Endothelial cell of umbilical vein (primary cell): ENCODE measurements around the gene LRP2BP. TPM values are rescaled to one million over a fixed set of nuclear protein-coding genes. Genes with fewer than 3 reads are reported as not detected.

ENCODE experiments used
- BruUV-seq: library from RNA; stranded (reverse); fragments of 400-500 nt; replicated peaks from 2 replicates; lab custom pipeline; 2021; lab: Mats Ljungman, UMichigan
- CTCF ChIA-PET: fragments of 300-600, 350-600 bp; sonication (Branson Sonifier 250); formaldehyde crosslinking; loops from one replicate; lab custom pipeline; 2021; ENCODE audit warnings: antibody characterized with exemption, inconsistent platforms; lab: Charles Lee
- POLR2A ChIA-PET: fragments of 300-600, 350-600 bp; sonication (Branson Sonifier 250); formaldehyde crosslinking; loops from one replicate; lab custom pipeline; 2021; ENCODE audit warnings: antibody characterized with exemption, inconsistent platforms; lab: Charles Lee
- DNase-seq: peaks from one replicate; pipeline ENCODE4 v3.0.0-alpha.2; 2011; ENCODE audit warnings: low read depth, low spot score
- FAIRE-seq: peaks from 2 replicates; lab custom pipeline; 2011; peaks lifted over from hg19 to GRCh38; lab: Jason Lieb, UNC
- H2AFZ ChIP-seq: 2 replicates; pipeline ENCODE4 v1.6.0; 2012; ENCODE audit warnings: low read depth, low read length, control low read depth, inconsistent platforms
- H3K27ac ChIP-seq: 2 replicates; pipeline ENCODE4 v1.5.1; 2011; ENCODE audit warnings: low read depth, mild to moderate bottlenecking, control low read depth, low read length, moderate library complexity; ENCODE audit not compliant: insufficient read depth
- H3K27me3 ChIP-seq, 2 experiments: 2 replicates each; pipeline versions ENCODE4 v1.6.0 to v1.6.1; 2011; ENCODE audit warnings: low read length in 2 of 2, mixed read lengths in 1 of 2; ENCODE audit not compliant: control insufficient read depth in 2 of 2, insufficient read depth in 2 of 2
- H3K36me3 ChIP-seq, 2 experiments: 2 replicates in 1 of 2; 3 replicates in 1 of 2; pipeline ENCODE4 v1.5.1; 2011; ENCODE audit warnings: low read length in 2 of 2, mild to moderate bottlenecking in 1 of 2, moderate library complexity in 1 of 2; ENCODE audit not compliant: control insufficient read depth in 2 of 2, insufficient read depth in 2 of 2; ENCODE audit errors: extremely low read depth in 1 of 2
- H3K4me1 ChIP-seq: 3 replicates; pipeline ENCODE4 v1.5.1; 2011; ENCODE audit warnings: mild to moderate bottlenecking, low read length; ENCODE audit not compliant: control insufficient read depth, insufficient read depth; ENCODE audit errors: extremely low read depth
- H3K4me2 ChIP-seq: 2 replicates; pipeline ENCODE4 v1.6.1; 2011; ENCODE audit warnings: low read length, control low read depth, mixed read lengths; ENCODE audit not compliant: insufficient read depth
- H3K4me3 ChIP-seq, 3 experiments: fragments of 200-600 bp in 1 of 3; sonication (generic), shearing (Covaris generic) in 1 of 3; replicated peaks in 1 of 3; 2 replicates each; pipeline ENCODE4 v1.5.1; 2011 to 2016; ENCODE audit warnings: control low read depth in 3 of 3, low read length in 3 of 3, mild to moderate bottlenecking in 2 of 3, inconsistent platforms in 1 of 3, low read depth in 1 of 3, moderate library complexity in 1 of 3; ENCODE audit not compliant: insufficient read depth in 1 of 3
- H3K79me2 ChIP-seq: 2 replicates; pipeline ENCODE4 v1.6.0; 2012; ENCODE audit warnings: low read length, inconsistent platforms; ENCODE audit not compliant: control insufficient read depth, insufficient read depth
- H3K9ac ChIP-seq: replicated peaks from 2 replicates; pipeline ENCODE3; 2011; ENCODE audit warnings: low read length, control low read depth; ENCODE audit not compliant: insufficient read depth; ENCODE audit errors: extremely low read depth
- H3K9me1 ChIP-seq: replicated peaks from 3 replicates; pipeline ENCODE4 v1.6.0; 2011; ENCODE audit warnings: mild to moderate bottlenecking, low read length; ENCODE audit not compliant: control insufficient read depth, insufficient read depth; ENCODE audit errors: extremely low read depth
- H3K9me3 ChIP-seq: replicated peaks from 2 replicates; pipeline ENCODE4 v1.5.1; 2012; ENCODE audit warnings: low read length, inconsistent platforms; ENCODE audit not compliant: control insufficient read depth, insufficient read depth
- H4K20me1 ChIP-seq: replicated peaks from 2 replicates; pipeline ENCODE3; 2011; ENCODE audit warnings: mild to moderate bottlenecking, low read length; ENCODE audit not compliant: control insufficient read depth, insufficient read depth; ENCODE audit errors: extremely low read depth
- EZH2 ChIP-seq: IDR thresholded peaks from 2 replicates; pipeline ENCODE4 v1.6.1; 2012; ENCODE audit warnings: borderline replicate concordance, low read depth, mild to moderate bottlenecking, moderate library complexity, low read length, inconsistent platforms; ENCODE audit not compliant: severe bottlenecking
- FOS ChIP-seq: IDR thresholded peaks from 2 replicates; pipeline ENCODE4 v1.6.1; 2011; ENCODE audit warnings: mild to moderate bottlenecking, low read length, moderate library complexity, borderline replicate concordance; ENCODE audit not compliant: insufficient read depth
- GATA2 ChIP-seq: IDR thresholded peaks from 2 replicates; pipeline ENCODE4 v1.7.0; 2011; ENCODE audit warnings: low read depth, mild to moderate bottlenecking, moderate library complexity, mixed read lengths, low read length; ENCODE audit not compliant: insufficient read length, insufficient read depth
- JUN ChIP-seq: IDR thresholded peaks from 2 replicates; pipeline ENCODE4 v1.6.1; 2011; ENCODE audit warnings: borderline replicate concordance, low read depth; ENCODE audit not compliant: insufficient read length, insufficient read depth
- MYC ChIP-seq: IDR thresholded peaks from one replicate; pipeline ENCODE4 v1.6.1; 2011; ENCODE audit warnings: mild to moderate bottlenecking, low read depth, low read length
- POLR2A ChIP-seq: IDR thresholded peaks from 2 replicates; pipeline ENCODE4 v1.6.1; 2012; ENCODE audit warnings: low read depth, mild to moderate bottlenecking, control low read depth, low read length
- POLR2AphosphoS5 ChIP-seq: IDR thresholded peaks from 2 replicates; pipeline ENCODE4 v1.6.1; 2012; ENCODE audit warnings: low read depth, mild to moderate bottlenecking, control low read depth, low read length, moderate library complexity; ENCODE audit not compliant: insufficient read depth
- dilution Hi-C: fragments of 300-500 bp; cut with MboI; formaldehyde crosslinking; loops from one replicate; pipeline ENCODE4 v1.15.0; 2019; ENCODE audit warnings: low sequenced_read_pairs; ENCODE audit not compliant: extremely low pct_ligation_motif_present
- intact Hi-C: fragments of 100-400 bp; cut with micrococcal nuclease; formaldehyde crosslinking; loops from one replicate; pipeline ENCODE4 v1.10.0; 2022
- polyA plus RNA-seq, 4 experiments: library from polyadenylated mRNA; depleted of rRNA in 3 of 4; stranded (reverse) in 3 of 4; unstranded in 1 of 4; fragments of >200 nt; gene quantifications; 2 replicates each; pipeline versions ENCODE4 v1.2.1 to v1.2.3, GENCODE V29; 2011 to 2012; ENCODE audit warnings: missing spikeins in 1 of 4
- total RNA-seq: library from RNA; stranded (reverse); gene quantifications from 2 replicates; pipeline ENCODE4 v1.2.3, GENCODE V29; 2021
- TF ChIP-seq, protein P1 (sequence below), 2 donors: IDR thresholded peaks; 1 replicate in 1 of 2; 2 replicates in 1 of 2; pipeline ENCODE4 v1.5.1; 2011; ENCODE audit warnings: low read length in 2 of 2, mild to moderate bottlenecking in 2 of 2, moderate library complexity in 2 of 2, control low read depth in 1 of 2, inconsistent platforms in 1 of 2, low read depth in 1 of 2; ENCODE audit not compliant: insufficient read depth in 1 of 2; ENCODE audit errors: extremely low read depth in 1 of 2
- TF ChIP-seq, protein P2 (sequence below): IDR thresholded peaks from 2 replicates; pipeline ENCODE4 v1.6.1; 2011; ENCODE audit not compliant: insufficient read depth, insufficient read length

The LRP2BP gene
- total and polyA plus RNA-seq, 2 donors (not counting 3 experiments of a cell fraction or from before 2014, with no cell fraction given) = 0.18 to 0.53 TPM

- H3K27ac ChIP-seq = no peak overlapping the region
- H3K27me3 ChIP-seq = no peaks in the 10 kb centered on the region
- no peak for TF ChIP-seq JUN
- no peak for TF ChIP-seq EZH2
- TF ChIP-seq POLR2AphosphoS5 = no peak
- TF ChIP-seq FOS = no peak
- no peak for TF ChIP-seq GATA2
- TF ChIP-seq MYC = no peak
- no peak for TF ChIP-seq POLR2A
- TF ChIP-seq, protein P1, sequence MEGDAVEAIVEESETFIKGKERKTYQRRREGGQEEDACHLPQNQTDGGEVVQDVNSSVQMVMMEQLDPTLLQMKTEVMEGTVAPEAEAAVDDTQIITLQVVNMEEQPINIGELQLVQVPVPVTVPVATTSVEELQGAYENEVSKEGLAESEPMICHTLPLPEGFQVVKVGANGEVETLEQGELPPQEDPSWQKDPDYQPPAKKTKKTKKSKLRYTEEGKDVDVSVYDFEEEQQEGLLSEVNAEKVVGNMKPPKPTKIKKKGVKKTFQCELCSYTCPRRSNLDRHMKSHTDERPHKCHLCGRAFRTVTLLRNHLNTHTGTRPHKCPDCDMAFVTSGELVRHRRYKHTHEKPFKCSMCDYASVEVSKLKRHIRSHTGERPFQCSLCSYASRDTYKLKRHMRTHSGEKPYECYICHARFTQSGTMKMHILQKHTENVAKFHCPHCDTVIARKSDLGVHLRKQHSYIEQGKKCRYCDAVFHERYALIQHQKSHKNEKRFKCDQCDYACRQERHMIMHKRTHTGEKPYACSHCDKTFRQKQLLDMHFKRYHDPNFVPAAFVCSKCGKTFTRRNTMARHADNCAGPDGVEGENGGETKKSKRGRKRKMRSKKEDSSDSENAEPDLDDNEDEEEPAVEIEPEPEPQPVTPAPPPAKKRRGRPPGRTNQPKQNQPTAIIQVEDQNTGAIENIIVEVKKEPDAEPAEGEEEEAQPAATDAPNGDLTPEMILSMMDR (IDR thresholded peaks at IDR 0.05; ENCODE audit: extremely low read depth in 1 of 2, insufficient read depth in 1 of 2, low read depth in 1 of 2, low read length in 2 of 2) = no peak
- TF ChIP-seq, protein P2, sequence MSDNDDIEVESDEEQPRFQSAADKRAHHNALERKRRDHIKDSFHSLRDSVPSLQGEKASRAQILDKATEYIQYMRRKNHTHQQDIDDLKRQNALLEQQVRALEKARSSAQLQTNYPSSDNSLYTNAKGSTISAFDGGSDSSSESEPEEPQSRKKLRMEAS = no peak
- CTCF ChIA-PET = interaction anchor here (0.8 kb wide), 1 partner anchor 17 kb away, joined by 3 read pairs; no protein-coding TSS in a partner anchor
- POLR2A ChIA-PET = no interaction called here
- no peak overlapping the region for H3K4me3 ChIP-seq
- FAIRE-seq = no peak
- no peak overlapping the region for H3K9ac ChIP-seq
- no TSS peak for BruUV-seq
- H3K36me3 ChIP-seq = peaks cover 0 to 1% of the 10 kb centered on the region in 2 experiments
- peaks cover 8% of the 10 kb centered on the region for H3K4me1 ChIP-seq
- intact Hi-C loops (no loop called here), dilution Hi-C loops (no loop called here)
- no peak for DNase-seq
- H4K20me1 ChIP-seq = no peaks in the 10 kb centered on the region
- no peaks in the 10 kb centered on the region for H3K9me3 ChIP-seq
- H3K79me2 ChIP-seq = no peaks in the 10 kb centered on the region
- no peaks in the 10 kb centered on the region for H3K9me1 ChIP-seq
- no peak overlapping the region for H3K4me2 ChIP-seq
- H2AFZ ChIP-seq = no peak overlapping the region
These were observed 24.0 kb downstream of the LRP2BP start for GRCh38 chr4:185371702-185372101.
